HepG2 (cell line): ENCODE results near the gene AGAP3. TPM values are rescaled to one million over a fixed set of nuclear protein-coding genes. Genes with fewer than 3 reads are reported as not detected.
A peak's percentile ranks its signal among the peaks of the same experiment; 100 is the strongest.

ENCODE experiments used
- ATAC-seq: fragments of 200-7000 bp; cut with Tn5 transposase; 3 replicates; pipeline ENCODE4 v1.9.1; 2020; ENCODE audit warnings: mild to moderate bottlenecking, moderate library complexity
- BruUV-seq: library from RNA; stranded (reverse); fragments of 400-500 nt; replicated peaks from 2 replicates; lab custom pipeline; 2021; lab: Mats Ljungman, UMichigan
- CTCF ChIA-PET: fragments of 300-600 bp; formaldehyde crosslinking; extraction: SDS; loops from one replicate; lab custom pipeline; 2021; ENCODE audit warnings: low total read pairs, inconsistent platforms, low intra/inter-chr PET ratio; lab: Yijun Ruan, JAX
- POLR2A ChIA-PET: fragments of 350-600 bp; sonication (Branson Sonifier 250); formaldehyde crosslinking; loops from one replicate; lab custom pipeline; 2020; ENCODE audit warnings: antibody characterized with exemption, inconsistent platforms; lab: Yijun Ruan, JAX
- DNase-seq: peaks from one replicate; pipeline ENCODE4 v3.0.0-alpha.2; 2015; ENCODE audit warnings: low spot score
- FAIRE-seq: peaks from 3 replicates; lab custom pipeline; 2011; peaks lifted over from hg19 to GRCh38; lab: Jason Lieb, UNC
- H2AFZ ChIP-seq: one replicate; pipeline ENCODE4 v1.6.1; 2011; ENCODE audit warnings: low read length, inconsistent platforms
- H3K27ac ChIP-seq: fragments of 300-600 bp; 3 replicates; pipeline ENCODE4 v1.8.0; 2011; ENCODE audit warnings: mixed run types, mild to moderate bottlenecking, mixed read lengths, low read length, inconsistent platforms; ENCODE audit not compliant: insufficient read depth; ENCODE audit errors: extremely low read length
- H3K27me3 ChIP-seq, 2 experiments: fragments of 200-600 bp in 1 of 2; 2 replicates in 1 of 2; 3 replicates in 1 of 2; pipeline versions ENCODE4 v1.6.0 to v1.8.0; 2011; ENCODE audit warnings: low read length in 2 of 2, mild to moderate bottlenecking in 2 of 2, moderate library complexity in 2 of 2, inconsistent platforms in 1 of 2; ENCODE audit not compliant: insufficient read depth in 2 of 2, control insufficient read depth in 1 of 2
- H3K36me3 ChIP-seq, 2 experiments: fragments of 200-600 bp in 1 of 2; replicated peaks in 1 of 2; 2 replicates in 1 of 2; 3 replicates in 1 of 2; pipeline versions ENCODE4 v1.5.1 to v1.8.0; 2011; ENCODE audit warnings: low read length in 2 of 2, inconsistent platforms in 1 of 2; ENCODE audit not compliant: insufficient read depth in 2 of 2, control insufficient read depth in 1 of 2
- H3K4me1 ChIP-seq: 2 replicates; pipeline ENCODE4 v1.5.1; 2012; ENCODE audit warnings: low read length, inconsistent platforms; ENCODE audit not compliant: insufficient read depth
- H3K4me2 ChIP-seq: 2 replicates; pipeline ENCODE4 v1.6.0; 2011; ENCODE audit warnings: low read depth, low read length, inconsistent platforms
- H3K4me3 ChIP-seq, 3 experiments: fragments of 200-600 bp in 1 of 3; sonication (generic), shearing (Covaris generic) in 1 of 3; replicated peaks in 1 of 3; 2 replicates each; pipeline ENCODE4 v1.5.1; 2011 to 2016; ENCODE audit warnings: low read length in 3 of 3, inconsistent platforms in 2 of 3, low read depth in 2 of 3, mild to moderate bottlenecking in 2 of 3, control low read depth in 1 of 3, mixed read lengths in 1 of 3; ENCODE audit not compliant: insufficient read depth in 1 of 3
- H3K79me2 ChIP-seq: one replicate; pipeline ENCODE4 v1.6.1; 2011; ENCODE audit warnings: low read length, inconsistent platforms; ENCODE audit not compliant: insufficient read depth
- H3K9ac ChIP-seq: 2 replicates; pipeline ENCODE4 v1.6.0; 2011; ENCODE audit warnings: mild to moderate bottlenecking, low read depth, low read length, inconsistent platforms; ENCODE audit not compliant: insufficient read depth
- H3K9me3 ChIP-seq: 2 replicates; pipeline ENCODE4 v1.5.1; 2012; ENCODE audit warnings: mild to moderate bottlenecking, low read length
- H4K20me1 ChIP-seq: 2 replicates; pipeline ENCODE4 v1.6.0; 2011; ENCODE audit warnings: inconsistent platforms, mild to moderate bottlenecking, low read length, moderate library complexity; ENCODE audit not compliant: insufficient read depth
- AGO2 ChIP-seq: fragments of 200-400 bp; formaldehyde crosslinking; optimal IDR thresholded peaks from 2 replicates; pipeline ENCODE3; 2017; ENCODE audit warnings: mild to moderate bottlenecking, low read depth, low read length, moderate library complexity
- ATF7 ChIP-seq, 2 experiments: fragments of 450-650 bp in 1 of 2; sonication (generic) in 1 of 2; formaldehyde crosslinking in 1 of 2; IDR thresholded peaks; 2 replicates each; pipeline versions ENCODE4 v1.4.0 to v1.6.1; 2016 to 2020; ENCODE audit warnings: antibody characterized with exemption in 1 of 2, mild to moderate bottlenecking in 1 of 2, missing genetic modification reagents in 1 of 2
- CEBPB ChIP-seq: IDR thresholded peaks from 2 replicates; pipeline ENCODE4 v1.6.1; 2011; ENCODE audit warnings: low read depth, low read length, improper control_type of control experiment, borderline replicate concordance
- CEBPG ChIP-seq: IDR thresholded peaks from 2 replicates; pipeline ENCODE4 v1.6.1; 2016
- NBN ChIP-seq: fragments of 450-650 bp; conservative IDR thresholded peaks from 2 replicates; pipeline ENCODE4 v1.6.1; 2017
- ZBTB7A ChIP-seq: sonication (generic); formaldehyde crosslinking; IDR thresholded peaks from 2 replicates; pipeline ENCODE4 v1.8.0; 2022; ENCODE audit warnings: mild to moderate bottlenecking, missing genetic modification reagents
- ZFY ChIP-seq: sonication (generic); formaldehyde crosslinking; IDR thresholded peaks from 2 replicates; pipeline ENCODE4 v1.4.0; 2020; ENCODE audit warnings: missing genetic modification reagents
- ZNF770 ChIP-seq: sonication (generic); formaldehyde crosslinking; IDR thresholded peaks from 2 replicates; pipeline ENCODE4 v1.5.0; 2020; ENCODE audit warnings: mild to moderate bottlenecking, missing genetic modification reagents
- WGBS: methylation state at CpG from one replicate; pipeline ENCODE4 v1.1.6; 2017; ENCODE audit warnings: low lambda C conversion rate; 5-methylcytosine and 5-hydroxymethylcytosine counted together
- in situ Hi-C: cut with HindIII; loops from 2 replicates; pipeline ENCODE4 v1.10.0; 2017; ENCODE audit warnings: low pct_unique_long_range_greater_than_20kb; ENCODE audit not compliant: extremely low pct_ligation_motif_present
- intact Hi-C: fragments of 100-400 bp; cut with micrococcal nuclease; formaldehyde crosslinking; loops from one replicate; pipeline ENCODE4 v1.10.0; 2022; ENCODE audit not compliant: unreplicated experiment
- polyA plus RNA-seq, 8 experiments: library from polyadenylated mRNA; depleted of rRNA in 3 of 8; stranded (reverse) in 7 of 8; unstranded in 1 of 8; fragments of >200 nt; fragmentation: Illumina TruSeq in 4 of 8; extraction: Trizol in 4 of 8; gene quantifications; 2 replicates each; pipeline versions ENCODE4 v1.2.1 to v1.2.3, GENCODE V29; 2011 to 2016; ENCODE audit warnings: low read depth in 4 of 8, missing spikeins in 1 of 8, mixed read lengths in 1 of 8; ENCODE audit not compliant: insufficient read depth in 1 of 8
- total RNA-seq, 5 experiments: library from RNA; depleted of rRNA; stranded (reverse); fragments of >200 nt; fragmentation: Illumina TruSeq; extraction: Trizol; gene quantifications; 2 replicates each; pipeline ENCODE4 v1.2.3, GENCODE V29; 2016; ENCODE audit warnings: low read depth in 1 of 5
- TF ChIP-seq, protein P1 (sequence below): sonication (generic); formaldehyde crosslinking; IDR thresholded peaks from 2 replicates; pipeline ENCODE4 v1.4.0; 2020; ENCODE audit warnings: missing genetic modification reagents

AGAP3 gene
- total and polyA plus RNA-seq, 2 of the 13 experiments (the other 11 are each of a cell fraction or from before 2014, with no cell fraction given) = 31.3 to 61.4 TPM

- Histone ChIP-seq H3K9ac (no peak overlapping the region), H3K9me3 (no peaks in the 10 kb centered on the region), H2AFZ (no peak overlapping the region), H4K20me1 (peaks cover 41% of the 10 kb centered on the region), H3K4me1 (peaks cover 14% of the 10 kb centered on the region), H3K27ac (no peak overlapping the region), H3K4me3 (no peak overlapping the region), H3K36me3 (peaks cover 8 to 29% of the 10 kb centered on the region in 2 experiments; a peak in 4 of 5 replicates), H3K79me2 (peaks cover 29% of the 10 kb centered on the region), H3K27me3 (no peaks in the 10 kb centered on the region), H3K4me2 (no peak overlapping the region)
- BruUV-seq = no TSS peak
- TF ChIP-seq ZBTB7A (no peak), ATF7 (IDR thresholded peaks at IDR 0.05) (peak; percentile 62), ATF7 (CRISPR knock-in tag; IDR thresholded peaks at IDR 0.05) (no peak), NBN (no peak), ZFY (0 out of 2 replicates have a peak, but pooled peaks have one; percentile 16), AGO2 (peak; percentile 26), ZNF770 (CRISPR knock-in tag) (peak; percentile 44; the same call in 1 of the 2 replicates), CEBPG (CRISPR knock-in tag) (peak; percentile 79), CEBPB (peak; percentile 95)
- TF ChIP-seq, protein P1, sequence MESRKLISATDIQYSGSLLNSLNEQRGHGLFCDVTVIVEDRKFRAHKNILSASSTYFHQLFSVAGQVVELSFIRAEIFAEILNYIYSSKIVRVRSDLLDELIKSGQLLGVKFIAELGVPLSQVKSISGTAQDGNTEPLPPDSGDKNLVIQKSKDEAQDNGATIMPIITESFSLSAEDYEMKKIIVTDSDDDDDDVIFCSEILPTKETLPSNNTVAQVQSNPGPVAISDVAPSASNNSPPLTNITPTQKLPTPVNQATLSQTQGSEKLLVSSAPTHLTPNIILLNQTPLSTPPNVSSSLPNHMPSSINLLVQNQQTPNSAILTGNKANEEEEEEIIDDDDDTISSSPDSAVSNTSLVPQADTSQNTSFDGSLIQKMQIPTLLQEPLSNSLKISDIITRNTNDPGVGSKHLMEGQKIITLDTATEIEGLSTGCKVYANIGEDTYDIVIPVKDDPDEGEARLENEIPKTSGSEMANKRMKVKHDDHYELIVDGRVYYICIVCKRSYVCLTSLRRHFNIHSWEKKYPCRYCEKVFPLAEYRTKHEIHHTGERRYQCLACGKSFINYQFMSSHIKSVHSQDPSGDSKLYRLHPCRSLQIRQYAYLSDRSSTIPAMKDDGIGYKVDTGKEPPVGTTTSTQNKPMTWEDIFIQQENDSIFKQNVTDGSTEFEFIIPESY (CRISPR knock-in tag) = peak; percentile 54; the same call in 1 of the 2 replicates
- intact Hi-C loops = loop anchor here (2.0 kb wide), 1 partner anchor 51 kb away; the partner anchor contains the start of gene SLC4A2
- WGBS = 79% methylated on average over 9 of the region's 15 CpGs
- ATAC-seq = peak; percentile 7; the same call in 2 of the 3 replicates
- no peak for FAIRE-seq
- in situ Hi-C loops = no loop called here
- no peak for DNase-seq
- CTCF ChIA-PET = interaction anchor here (1.7 kb wide), 1 partner anchor 18 kb away, joined by 3 read pairs; no protein-coding TSS in a partner anchor
- POLR2A ChIA-PET = interaction anchor here (0.9 to 1.3 kb wide), 3 partner anchors 15 to 47 kb away, joined by 3 to 4 read pairs (median 3); no protein-coding TSS in a partner anchor
Observed at GRCh38 chr7:151109094-151110048, 23.1 kb downstream of the AGAP3 start.
